HepG2 (cell line): Measurements from ENCODE around the gene COL4A6.

Source experiments
- BCL3 ChIP-seq: sonication (generic); formaldehyde crosslinking; IDR thresholded peaks from 2 replicates; pipeline ENCODE4 v1.5.1; 2020; ENCODE audit warnings: mild to moderate bottlenecking, missing genetic modification reagents, moderate library complexity
- MAFK ChIP-seq, 2 experiments: IDR thresholded peaks in 1 of 2; conservative IDR thresholded peaks in 1 of 2; 2 replicates each; pipeline ENCODE4 v1.6.1; 2011; ENCODE audit warnings: improper control_type of control experiment in 2 of 2, low read length in 2 of 2
- POLR2A ChIP-seq, 2 experiments: IDR thresholded peaks; 2 replicates each; pipeline ENCODE4 v1.6.1; 2011; ENCODE audit warnings: low read depth in 2 of 2, low read length in 2 of 2, mild to moderate bottlenecking in 1 of 2, moderate library complexity in 1 of 2; ENCODE audit not compliant: insufficient read depth in 1 of 2
- POLR2AphosphoS5 ChIP-seq: IDR thresholded peaks from 2 replicates; pipeline ENCODE4 v1.6.1; 2012; ENCODE audit warnings: low read depth, low read length
- SMAD3 ChIP-seq: sonication (generic); formaldehyde crosslinking; IDR thresholded peaks from 2 replicates; pipeline ENCODE4 v1.4.0; 2020; ENCODE audit warnings: missing genetic modification reagents
- SRF ChIP-seq: IDR thresholded peaks from 2 replicates; pipeline ENCODE4 v1.6.1; 2011; ENCODE audit warnings: mild to moderate bottlenecking, low read depth, low read length, moderate library complexity
- TCF7 ChIP-seq: sonication (generic); IDR thresholded peaks from 2 replicates; pipeline ENCODE4 v1.6.1; 2016; ENCODE audit warnings: antibody characterized with exemption, low read depth
- ZIK1 ChIP-seq: sonication (generic); formaldehyde crosslinking; IDR thresholded peaks from 2 replicates; pipeline ENCODE4 v1.5.0; 2020; ENCODE audit warnings: mild to moderate bottlenecking, low read depth, missing genetic modification reagents, borderline replicate concordance
- ZNF232 ChIP-seq: sonication (generic); formaldehyde crosslinking; IDR thresholded peaks from 2 replicates; pipeline ENCODE4 v1.4.0; 2020; ENCODE audit warnings: missing genetic modification reagents, borderline replicate concordance
- ZNF629 ChIP-seq: sonication (generic); formaldehyde crosslinking; conservative IDR thresholded peaks from 2 replicates; pipeline ENCODE4 v1.5.0; 2020; ENCODE audit warnings: missing genetic modification reagents
- TF ChIP-seq, protein P1 (sequence below): sonication (generic); formaldehyde crosslinking; IDR thresholded peaks from 2 replicates; pipeline ENCODE4 v1.5.0; 2020; ENCODE audit warnings: mild to moderate bottlenecking, missing genetic modification reagents, moderate library complexity
- TF ChIP-seq, protein P2 (sequence below): sonication (generic); formaldehyde crosslinking; conservative IDR thresholded peaks from 2 replicates; pipeline ENCODE4 v1.4.0; 2020; ENCODE audit warnings: missing genetic modification reagents

GRCh38 chrX:108156934-108157466 is 281.2 kb downstream of the COL4A6 start:
- no peak for TF ChIP-seq ZIK1
- TF ChIP-seq, protein P1, sequence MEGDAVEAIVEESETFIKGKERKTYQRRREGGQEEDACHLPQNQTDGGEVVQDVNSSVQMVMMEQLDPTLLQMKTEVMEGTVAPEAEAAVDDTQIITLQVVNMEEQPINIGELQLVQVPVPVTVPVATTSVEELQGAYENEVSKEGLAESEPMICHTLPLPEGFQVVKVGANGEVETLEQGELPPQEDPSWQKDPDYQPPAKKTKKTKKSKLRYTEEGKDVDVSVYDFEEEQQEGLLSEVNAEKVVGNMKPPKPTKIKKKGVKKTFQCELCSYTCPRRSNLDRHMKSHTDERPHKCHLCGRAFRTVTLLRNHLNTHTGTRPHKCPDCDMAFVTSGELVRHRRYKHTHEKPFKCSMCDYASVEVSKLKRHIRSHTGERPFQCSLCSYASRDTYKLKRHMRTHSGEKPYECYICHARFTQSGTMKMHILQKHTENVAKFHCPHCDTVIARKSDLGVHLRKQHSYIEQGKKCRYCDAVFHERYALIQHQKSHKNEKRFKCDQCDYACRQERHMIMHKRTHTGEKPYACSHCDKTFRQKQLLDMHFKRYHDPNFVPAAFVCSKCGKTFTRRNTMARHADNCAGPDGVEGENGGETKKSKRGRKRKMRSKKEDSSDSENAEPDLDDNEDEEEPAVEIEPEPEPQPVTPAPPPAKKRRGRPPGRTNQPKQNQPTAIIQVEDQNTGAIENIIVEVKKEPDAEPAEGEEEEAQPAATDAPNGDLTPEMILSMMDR (CRISPR knock-in tag) = no peak
- TF ChIP-seq ZNF232 (CRISPR knock-in tag) = no peak
- TF ChIP-seq TCF7 = no peak
- TF ChIP-seq MAFK (conservative IDR thresholded peaks at IDR 0.05 in 1 of 2, IDR thresholded peaks at IDR 0.05 in 1 of 2; ENCODE audit: low read length in 2 of 2) = no peak
- TF ChIP-seq BCL3 (CRISPR knock-in tag) = no peak
- TF ChIP-seq ZNF629 = no peak
- TF ChIP-seq SMAD3 (CRISPR knock-in tag) = no peak
- no peak for TF ChIP-seq SRF
- no peak for TF ChIP-seq POLR2A (IDR thresholded peaks at IDR 0.05; ENCODE audit: insufficient read depth in 1 of 2, low read depth in 2 of 2, low read length in 2 of 2)
- TF ChIP-seq, protein P2, sequence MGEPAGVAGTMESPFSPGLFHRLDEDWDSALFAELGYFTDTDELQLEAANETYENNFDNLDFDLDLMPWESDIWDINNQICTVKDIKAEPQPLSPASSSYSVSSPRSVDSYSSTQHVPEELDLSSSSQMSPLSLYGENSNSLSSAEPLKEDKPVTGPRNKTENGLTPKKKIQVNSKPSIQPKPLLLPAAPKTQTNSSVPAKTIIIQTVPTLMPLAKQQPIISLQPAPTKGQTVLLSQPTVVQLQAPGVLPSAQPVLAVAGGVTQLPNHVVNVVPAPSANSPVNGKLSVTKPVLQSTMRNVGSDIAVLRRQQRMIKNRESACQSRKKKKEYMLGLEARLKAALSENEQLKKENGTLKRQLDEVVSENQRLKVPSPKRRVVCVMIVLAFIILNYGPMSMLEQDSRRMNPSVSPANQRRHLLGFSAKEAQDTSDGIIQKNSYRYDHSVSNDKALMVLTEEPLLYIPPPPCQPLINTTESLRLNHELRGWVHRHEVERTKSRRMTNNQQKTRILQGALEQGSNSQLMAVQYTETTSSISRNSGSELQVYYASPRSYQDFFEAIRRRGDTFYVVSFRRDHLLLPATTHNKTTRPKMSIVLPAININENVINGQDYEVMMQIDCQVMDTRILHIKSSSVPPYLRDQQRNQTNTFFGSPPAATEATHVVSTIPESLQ (CRISPR knock-in tag) = no peak
- no peak for TF ChIP-seq POLR2AphosphoS5
